Inflammatory macrophage treated with lipopolysaccharide for 4 hours (primary cell): ENCODE data around the gene ZNF248.
A peak's percentile ranks its signal among the peaks of the same experiment; 100 is the strongest.
"Not testable (repeated sequence)": the region's sequence is repeated elsewhere in the genome, so short reads cannot be mapped to it uniquely, and the experiment has no call there.

Source experiments
- DNase-seq: peaks from one replicate; pipeline ENCODE4 v3.0.0-alpha.2; 2020

ZNF248 gene

DNA sequence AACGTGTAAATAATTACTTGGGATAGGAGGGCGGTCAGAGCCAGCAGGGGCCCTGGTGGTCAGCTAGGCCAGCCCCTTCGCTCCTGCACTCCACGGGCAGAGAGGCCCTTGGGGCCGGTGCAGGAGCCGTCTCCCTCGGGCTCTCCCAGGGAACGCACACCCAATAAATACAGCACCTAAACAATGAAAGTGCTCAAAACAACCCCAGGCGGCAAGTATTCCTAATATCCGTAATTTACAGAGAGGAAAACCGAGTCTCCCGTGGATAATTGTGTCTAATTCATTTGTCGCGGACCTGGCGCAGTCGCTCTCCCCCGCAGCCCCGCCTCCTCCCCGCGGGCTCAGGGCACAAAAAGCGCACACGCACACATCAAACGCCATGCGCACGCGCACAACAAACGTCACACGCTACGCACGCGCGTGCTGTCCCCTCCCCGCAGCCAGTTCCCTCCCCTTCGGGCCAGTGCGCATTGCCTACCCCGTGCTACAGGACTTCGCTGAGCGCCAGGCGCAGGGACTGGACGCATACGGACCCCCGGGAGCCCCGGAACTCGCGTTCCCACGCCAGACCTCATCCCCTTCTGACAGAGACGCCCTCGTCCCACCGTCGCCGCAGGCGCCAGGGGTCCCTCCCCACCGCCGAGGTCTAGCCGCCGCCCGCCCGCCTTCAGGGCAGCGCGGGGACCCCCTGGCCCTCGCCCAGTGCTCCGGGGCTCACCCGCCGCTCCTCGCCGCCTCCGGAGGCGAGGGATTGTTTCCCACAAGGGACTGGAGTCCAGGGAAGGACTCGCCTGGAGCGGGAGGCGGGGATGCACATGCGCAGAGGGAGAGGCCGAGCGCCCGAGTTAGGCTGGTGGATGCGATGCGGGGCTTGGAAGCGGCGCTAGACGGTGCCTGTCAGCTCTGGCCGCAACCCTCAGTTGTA is at the start of gene ZNF248:
Gene ZNF248, minus strand, starts transcription at position 324 of the 925 bp plus-strand sequence. CDS start 1,300 bp downstream, outside the sequence.
- peak; percentile 98 for DNase-seq

DNA sequence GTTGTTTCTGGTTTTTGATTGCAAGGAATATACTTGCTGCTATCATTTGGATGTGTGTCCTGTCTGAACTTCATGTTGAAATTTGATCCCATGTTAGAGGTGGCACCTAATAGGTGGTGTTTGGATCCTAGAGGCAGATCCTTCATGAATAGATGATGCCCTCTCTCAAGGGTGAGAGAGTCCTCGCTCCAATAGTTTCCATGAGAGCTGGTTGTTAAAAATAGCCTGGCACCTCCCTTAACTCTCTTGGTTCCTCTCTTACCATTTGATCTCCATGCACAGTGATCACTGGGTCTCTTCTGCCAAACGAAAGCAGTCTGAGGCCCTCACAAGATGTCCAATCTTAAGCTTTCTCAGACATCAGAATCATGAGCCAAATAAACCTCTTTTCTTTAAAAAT is 49.0 kb upstream of the ZNF248 start:
- no peak for DNase-seq

DNA sequence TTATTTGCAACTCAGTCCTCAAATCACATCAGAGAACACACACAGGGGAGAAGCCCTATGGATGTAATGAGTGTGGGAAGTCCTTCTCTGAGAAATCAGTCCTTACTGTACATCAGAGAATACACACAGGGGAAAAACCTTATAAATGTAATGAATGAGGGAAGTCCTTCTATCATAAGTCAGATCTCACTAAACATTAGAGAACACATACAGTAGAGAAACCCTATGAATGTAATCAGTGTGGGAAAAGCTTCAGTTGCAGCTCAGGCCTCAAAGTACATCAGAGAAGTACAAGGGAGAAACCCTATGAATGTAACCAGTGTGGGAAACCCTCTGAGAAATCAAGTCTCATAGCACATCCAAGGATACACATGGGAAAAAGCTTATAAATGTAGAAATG is 39.0 kb upstream of the ZNF248 start:
- DNase-seq, result no peak

DNA sequence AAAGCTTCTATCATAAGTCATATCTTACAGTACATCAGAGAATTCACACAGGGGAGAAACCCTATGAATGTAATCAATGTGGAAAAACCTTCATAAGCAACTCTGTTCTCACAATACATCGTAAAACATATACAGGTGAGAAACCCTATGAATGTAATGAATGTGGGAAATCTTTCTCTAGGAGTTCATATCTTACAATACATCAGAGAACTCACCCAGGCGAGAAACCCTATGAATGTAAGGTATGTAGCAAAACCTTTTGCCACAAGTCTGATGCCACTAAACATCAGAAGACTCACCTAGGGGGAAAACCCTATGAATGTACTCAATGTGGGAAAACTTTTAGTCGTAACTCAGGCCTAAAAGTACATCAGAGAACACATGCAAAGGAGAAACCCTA is 38.3 kb upstream of the ZNF248 start:
- no peak for DNase-seq

DNA sequence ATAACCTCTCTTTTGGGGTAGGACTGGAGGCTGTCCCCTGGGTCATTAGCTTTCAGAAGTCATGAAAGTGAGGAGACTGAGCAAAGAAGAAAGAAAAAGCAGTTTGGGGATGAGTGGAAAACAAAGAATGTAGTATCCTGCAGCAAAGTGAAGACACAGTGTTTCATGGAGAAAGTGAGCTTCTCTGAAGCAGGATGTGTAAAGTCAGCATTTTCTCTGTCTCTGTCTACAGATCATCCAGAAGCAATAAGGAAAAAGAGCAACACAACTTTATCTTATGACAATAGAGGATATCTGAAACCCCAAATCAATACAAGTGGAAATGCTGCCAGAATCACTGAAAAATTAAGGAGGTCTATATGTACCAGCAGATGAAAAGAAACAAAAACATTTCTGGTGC is 28.4 kb upstream of the ZNF248 start:
- no peak for DNase-seq

DNA sequence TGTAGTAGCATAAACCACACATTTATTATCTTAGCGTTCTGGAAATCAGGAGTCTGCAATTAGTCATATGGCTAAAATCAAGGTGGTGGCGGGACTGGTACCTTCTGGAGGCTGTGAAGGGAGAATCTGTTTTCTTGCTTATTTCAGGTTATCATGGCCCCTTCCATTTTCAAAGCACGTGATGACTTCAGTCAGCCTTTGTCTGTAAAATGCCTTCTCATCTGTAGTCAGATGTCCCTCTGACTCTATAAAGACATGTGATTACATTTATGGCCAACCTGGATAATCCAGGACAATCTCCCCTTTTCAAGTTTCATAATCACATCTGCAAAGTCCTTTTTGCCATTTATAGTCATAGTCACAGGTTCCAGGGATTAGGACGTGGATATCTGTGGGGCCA is 15.5 kb upstream of the ZNF248 start:
- no peak for DNase-seq

DNA sequence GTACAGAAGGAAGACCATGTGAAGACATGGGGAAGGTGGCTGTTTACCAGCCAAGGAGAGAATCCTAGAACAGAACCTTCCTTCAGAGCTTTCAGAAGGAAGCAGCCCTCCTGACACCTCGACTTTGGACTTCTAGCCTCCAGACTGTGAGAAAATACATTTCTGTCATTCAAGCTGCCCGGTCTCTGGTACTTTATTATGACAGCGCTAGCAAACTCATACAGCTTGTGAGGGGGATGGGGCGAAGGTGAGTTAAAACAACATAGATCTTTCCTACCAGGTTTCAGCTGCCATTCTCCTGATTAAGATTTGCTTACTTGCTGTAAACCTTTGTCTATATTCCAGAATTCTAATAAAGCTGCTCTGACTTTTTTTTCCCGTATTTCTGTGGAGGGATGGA is 14.9 kb upstream of the ZNF248 start:
- no peak for DNase-seq

DNA sequence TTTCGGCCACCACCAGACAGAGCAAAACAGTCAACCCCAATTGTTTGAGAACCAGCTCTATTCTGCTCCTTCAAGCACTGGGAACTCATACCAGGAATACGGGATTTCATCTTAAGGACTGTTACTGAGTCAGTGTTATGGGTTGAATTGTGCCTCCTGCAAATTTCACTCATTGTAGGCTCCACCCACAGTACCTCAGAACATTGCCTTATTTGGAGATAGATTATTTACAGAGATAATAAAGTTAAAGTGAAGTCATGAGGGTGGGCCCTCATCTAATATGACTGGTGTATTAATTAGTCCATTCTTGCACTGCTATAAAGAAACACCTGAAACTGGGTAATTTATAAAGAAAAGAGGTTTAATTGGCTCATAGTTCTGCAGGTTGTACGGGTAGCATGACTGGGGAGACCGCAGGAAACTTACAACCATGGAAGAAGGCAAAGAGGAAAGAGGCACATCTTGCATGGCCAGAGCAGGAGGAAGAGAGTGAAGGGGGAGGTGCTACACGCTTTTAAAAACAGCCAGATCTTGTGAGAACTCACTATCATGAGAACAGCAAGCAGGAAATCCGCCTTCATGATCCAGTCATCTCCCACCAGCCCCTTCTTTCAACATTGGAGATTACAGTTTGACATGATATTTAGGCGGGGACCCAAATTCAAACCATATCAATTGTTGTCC is 14.3 kb upstream of the ZNF248 start:
- no peak for DNase-seq

DNA sequence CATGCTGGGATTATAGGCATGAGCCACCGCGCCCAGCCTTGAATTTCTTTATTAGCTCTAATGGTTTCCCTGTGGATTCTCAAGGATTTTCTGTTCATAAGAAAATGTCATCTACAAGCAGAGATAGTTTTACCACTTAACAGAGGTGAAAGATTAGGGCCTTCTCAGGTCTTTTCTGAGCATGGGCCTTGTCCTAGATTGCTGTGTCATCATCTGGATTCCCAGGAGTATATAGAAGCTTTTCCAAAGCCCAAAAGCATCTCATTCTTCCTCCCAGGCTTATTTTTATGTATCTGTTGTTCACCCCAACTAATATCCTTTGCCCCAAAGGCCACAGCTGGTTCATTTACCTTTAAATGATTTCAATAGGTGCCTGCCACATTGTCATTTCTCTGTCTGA is 13.7 kb upstream of the ZNF248 start:
- no peak for DNase-seq

DNA sequence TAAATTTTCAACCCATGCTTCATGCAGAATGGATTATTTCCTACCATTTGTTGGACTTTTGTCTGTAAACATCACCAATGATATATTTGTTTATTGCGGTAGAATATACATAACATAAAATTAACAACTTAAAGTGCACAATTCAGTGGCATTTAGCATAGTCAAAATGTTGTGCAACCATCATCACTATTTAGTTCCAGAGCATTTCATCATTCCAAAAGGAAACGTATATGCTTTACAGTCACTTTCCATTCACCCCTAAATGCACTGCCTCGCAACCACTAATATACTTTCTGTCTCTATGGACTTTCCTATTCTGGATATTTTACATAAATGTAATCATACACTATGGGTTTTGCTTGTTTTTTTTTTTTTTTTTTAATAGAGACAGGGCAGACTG is 11.4 kb upstream of the ZNF248 start:
- no peak for DNase-seq

DNA sequence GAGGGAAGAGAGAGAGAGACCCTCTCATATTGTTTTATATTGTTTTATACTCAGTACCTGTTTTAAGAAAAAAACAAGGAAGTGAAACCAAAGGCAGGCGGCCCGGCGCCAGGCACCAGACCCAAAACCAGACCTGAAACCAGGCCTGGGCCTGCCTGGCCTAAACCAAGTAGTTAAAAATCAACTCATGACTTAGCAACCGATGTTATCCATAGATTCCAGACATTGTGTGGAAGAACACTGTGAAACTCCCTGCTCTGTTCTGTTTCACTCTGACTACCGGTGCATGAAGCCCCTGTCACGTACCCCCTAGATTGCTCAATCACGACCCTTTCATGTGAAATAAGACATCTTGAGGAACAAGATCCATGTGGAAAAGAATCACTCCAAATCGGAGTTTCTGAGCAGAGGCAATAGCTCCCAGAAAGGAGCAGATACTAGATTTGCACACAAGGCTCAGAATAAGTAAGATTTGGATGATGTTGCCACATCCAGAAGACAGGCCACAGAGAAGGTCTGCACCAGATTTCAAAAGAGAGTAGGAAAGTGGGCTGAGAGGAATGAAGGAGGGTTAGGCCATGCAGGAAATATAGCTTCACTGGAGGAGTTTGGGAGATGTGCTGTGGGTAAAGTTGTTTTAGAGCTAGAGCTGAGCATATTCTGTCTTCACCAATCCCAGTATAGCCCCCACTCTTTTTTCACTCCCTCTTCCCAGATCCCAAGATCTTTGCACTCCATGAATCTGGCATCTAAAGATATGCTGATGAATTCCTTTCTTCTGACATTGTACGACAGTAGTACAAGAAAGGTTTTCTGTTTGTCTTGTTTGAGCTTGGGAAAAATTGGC is 8.8 kb upstream of the ZNF248 start:
- no peak for DNase-seq

DNA sequence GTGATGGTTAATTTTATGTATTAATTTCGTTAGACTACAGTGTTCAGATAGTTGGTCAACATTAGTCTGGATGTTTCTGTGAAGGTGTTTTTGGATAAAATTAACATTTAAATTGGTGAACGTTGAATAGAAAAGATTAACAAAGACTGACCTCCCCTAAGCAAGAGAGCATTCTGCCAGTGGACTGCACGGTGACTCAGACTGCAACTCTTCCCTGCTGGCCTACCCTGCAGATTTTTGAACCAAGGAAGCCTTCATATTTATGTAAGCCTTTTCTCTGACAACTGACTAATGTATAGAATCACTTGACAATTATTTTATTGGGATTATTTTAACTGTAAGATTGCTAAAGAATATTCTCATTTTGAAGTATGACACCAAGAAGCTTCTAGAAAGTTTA is 7.9 kb upstream of the ZNF248 start:
- no peak for DNase-seq

DNA sequence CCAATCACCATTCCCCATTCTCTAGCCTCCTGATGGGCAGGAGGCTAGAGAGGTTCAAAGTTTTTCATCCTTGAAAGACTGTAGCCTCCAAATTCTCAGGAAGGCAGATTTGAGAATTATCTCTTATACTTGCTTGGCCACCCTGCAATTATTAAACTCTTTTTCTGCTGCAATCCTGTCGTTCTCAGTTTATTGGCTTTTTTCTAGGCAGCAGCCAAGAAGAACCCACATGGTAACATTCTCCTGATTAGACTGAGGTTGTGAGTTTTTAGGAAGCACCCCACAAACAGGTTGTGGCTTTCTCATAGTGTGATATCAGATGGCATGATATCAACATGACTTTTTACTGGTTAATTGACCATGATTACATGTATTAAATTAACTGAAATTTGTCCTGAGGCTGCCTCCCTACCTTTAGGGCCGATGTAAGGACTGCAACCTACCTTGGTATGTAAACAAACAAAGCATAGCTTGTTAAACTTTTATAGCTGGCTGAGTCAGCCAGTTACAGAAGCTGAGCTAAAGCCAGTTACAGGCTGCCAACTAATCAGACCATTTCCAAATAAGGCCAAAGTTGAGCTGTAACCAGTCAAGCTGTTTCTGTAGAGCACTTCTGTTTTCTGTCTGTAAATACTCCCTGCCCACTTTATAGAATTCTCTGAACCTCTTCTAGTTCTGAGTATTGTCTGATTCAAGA is 3.2 kb upstream of the ZNF248 start:
- DNase-seq, result peak; percentile 53

DNA sequence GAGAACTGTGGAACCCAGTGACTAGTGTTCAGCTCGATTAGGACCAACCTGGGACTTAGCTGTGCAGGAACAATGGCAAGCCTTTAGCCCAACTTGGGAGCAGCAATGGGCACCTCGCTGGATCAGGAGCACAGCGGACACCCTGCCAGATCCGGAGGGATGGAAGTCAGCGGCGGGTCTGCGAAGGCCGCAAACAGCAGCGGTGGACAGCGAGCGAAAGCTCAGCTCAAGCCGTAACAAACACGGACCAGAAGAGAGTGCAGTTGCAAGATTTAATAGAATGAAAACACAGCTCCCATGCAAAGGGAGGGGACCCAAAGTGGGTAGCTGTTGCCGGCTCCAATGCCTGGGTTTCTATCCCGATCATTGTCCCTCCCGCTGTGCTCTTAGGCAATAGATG is 1.9 kb upstream of the ZNF248 start:
- not testable (repeated sequence) for DNase-seq

DNA sequence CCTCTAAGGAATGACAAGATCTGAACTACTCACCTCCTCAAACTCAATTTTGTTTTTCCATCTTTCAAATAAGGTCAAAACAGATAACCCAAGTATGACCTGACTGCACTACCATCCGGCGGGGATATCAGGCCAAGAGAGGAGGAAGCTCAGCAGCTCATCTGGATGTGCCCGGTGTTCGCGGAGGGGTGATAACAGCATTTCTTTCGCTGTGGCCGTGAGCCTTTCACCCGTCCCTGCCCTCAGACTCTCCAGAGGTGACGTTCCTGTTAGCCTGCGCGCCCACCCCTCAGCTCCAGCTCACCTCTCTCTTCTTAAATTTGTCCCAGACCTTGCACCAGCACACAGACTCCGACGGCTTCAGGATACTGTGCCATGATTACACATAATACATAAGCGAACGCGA is 526 bp downstream of the ZNF248 start:
- peak; percentile 8 for DNase-seq

DNA sequence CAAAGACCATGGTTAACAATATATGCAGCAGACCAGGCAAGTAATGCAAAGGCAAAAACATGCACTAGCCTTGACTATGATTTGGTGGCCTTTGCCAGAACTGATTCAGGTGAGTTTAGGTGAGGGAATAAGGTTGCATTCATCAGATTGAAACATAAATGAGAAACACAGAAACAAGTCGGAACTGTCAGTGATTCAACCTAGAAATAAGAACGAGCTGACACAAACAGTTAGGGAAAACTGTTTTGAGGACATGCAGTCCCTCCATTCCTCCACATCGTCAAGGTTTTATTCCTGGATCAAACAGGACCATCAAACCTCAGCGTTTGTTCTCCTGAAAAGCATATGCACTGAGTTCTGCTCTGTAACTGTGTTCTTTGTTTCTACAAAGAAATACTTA is 1.8 kb downstream of the ZNF248 start:
- DNase-seq, result no peak

DNA sequence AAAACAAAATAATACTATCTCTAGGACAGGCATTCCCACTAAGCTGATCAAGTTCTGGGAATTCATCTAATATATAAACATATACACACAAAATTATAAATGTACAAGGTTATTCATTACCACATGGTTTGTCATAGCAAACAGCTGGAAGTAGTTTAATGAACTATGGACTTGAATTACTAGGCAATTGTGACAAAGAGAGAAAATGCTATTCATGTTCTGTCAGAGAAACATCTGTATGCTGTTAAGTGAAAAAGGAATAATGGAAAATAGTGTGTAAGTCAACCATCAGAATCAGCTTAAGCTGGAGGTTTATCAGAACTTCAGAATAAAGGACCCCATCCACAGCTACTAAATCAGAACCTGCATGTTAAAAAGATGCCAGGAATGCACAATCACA is 2.8 kb downstream of the ZNF248 start:
- no peak for DNase-seq

DNA sequence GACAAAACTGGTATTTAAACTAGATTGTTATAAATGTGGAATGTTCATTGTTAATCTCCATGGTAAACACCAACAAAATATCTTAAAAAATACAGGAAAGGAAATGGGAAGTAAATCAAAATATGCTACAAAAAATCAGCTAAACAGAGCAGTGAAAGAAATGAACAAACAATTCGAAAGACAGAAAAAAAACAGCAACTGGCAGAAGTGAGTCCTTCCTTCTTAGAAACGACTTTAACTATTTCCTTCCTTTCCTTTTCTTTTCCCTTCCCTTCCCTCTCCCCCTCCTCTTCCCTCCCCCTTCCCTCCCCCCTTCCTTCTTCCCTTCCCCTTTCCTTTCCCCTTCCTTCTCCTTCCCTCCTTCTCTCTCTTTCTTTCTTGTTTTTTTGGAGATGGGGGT is 12.8 kb downstream of the ZNF248 start:
- no peak for DNase-seq

DNA sequence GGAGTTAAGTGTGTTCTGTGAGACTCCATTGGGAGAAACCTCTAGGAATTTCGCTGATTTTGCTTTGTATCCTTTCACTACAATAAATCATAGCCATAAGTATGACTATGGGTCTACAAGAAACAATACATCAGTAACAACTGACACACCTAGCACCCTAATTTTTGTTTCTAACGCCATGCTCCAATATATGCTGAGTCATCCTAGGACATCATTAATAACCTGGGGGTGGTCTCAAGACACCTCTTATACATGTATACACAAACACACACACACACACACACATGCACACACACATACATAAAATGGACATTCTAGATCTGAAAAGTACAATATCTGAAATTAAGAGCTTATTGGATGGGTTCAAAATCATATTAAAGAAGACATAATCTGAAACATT is 18.2 kb downstream of the ZNF248 start:
- no peak for DNase-seq

DNA sequence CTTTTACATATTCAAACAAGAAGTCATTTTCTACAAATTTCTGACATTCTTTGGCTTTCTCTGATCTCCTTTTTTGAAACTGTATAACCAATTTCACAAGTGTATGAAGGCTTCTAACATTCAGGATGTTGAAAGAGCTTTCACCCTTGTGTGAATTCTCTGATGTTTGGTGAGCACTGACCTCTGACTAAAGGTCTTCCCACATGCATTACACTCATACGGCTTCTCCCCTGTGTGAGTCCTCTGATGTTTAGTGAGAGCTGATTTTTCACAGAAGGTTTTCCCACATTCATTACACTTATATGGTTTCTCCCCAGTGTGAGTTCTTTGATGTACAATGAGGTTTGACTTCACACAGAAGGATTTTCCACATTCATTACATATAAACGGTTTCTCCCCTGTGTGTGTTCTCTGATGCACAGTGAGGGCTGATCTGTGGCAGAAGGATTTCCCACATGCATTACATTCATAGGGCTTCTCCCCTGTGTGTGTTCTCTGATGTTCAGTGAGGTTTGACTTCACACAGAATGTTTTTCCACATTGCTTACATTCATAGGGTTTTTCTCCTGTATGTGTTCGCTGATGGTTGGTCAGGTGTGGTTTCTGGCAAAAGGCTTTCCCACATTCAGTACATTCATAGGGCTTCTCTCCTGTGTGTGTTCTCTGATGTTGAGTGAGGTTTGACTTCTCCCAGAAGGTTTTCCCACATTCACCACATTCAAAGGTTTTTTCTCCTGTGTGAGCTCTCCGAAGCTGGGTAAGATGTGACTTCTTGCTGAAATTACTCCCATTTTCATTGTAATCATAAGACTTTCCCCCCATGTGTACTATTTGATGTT is 25.7 kb downstream of the ZNF248 start:
- DNase-seq, result no peak

DNA sequence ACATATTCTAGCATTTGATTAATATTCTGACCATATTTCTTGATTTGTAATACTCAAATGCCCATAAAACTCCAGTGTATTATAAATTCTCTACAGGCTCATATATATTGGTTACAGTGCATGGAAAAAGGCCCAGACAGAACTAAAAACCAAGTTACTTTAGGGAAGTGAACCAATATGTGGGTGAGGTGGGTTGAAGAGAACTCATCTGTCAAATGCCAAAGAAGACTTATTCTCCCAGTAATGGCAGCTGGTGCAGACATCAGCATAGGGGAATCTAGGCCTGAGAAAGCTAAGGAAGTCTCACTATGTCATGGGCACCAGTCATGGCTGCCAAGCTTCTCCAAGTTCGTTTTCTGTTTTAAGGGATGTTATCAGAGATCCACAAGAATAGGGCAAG is 30.6 kb downstream of the ZNF248 start:
- DNase-seq, result no peak

DNA sequence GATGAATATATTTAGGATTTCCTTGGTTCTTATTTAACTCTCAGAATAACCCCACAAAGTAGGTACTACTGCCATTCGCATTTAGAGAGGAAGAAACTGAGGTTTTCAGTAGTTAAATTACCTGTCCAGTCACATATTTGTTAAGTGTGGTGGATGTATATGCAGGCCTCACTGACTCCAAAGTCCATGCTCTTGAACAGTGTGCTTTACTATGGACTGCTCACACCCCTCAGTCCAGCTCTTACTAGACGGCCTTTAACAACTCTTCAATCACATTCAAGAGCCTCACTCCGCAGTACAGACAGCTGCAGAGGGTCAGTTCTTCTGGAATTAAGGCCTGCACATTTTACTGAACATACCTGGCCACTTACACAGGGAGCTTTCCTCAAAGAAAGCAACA is 36.2 kb downstream of the ZNF248 start:
- no peak for DNase-seq
